ENCODE measurements around the gene AMBRA1.

GRCh38 chr11:46642627-46643335 is 49.0 kb upstream of the AMBRA1 start:
- TF ChIP-seq CTCF (IDR thresholded peaks at IDR 0.05; ENCODE audit: borderline replicate concordance, extremely low read depth, low read length, poor library complexity, severe bottlenecking) (no peak), EZH2 (IDR thresholded peaks at IDR 0.05; ENCODE audit: borderline replicate concordance, low read depth, low read length, severe bottlenecking) (no peak)
